Upper lobe of left lung (tissue), 6 donors: Measurements from ENCODE around the gene IFT27. TPM values are rescaled to one million over a fixed set of nuclear protein-coding genes. Genes with fewer than 3 reads are reported as not detected.
A peak's percentile ranks its signal among the peaks of the same experiment; 100 is the strongest.
"Not testable (repeated sequence)": the region's sequence is repeated elsewhere in the genome, so short reads cannot be mapped to it uniquely, and the experiment has no call there.

ENCODE experiments used
- ATAC-seq, 2 donors: fragments of 200-7000 bp; cut with Tn5 transposase; one replicate each; pipeline ENCODE4 v1.9.1; 2022; ENCODE audit warnings: mild to moderate bottlenecking in 2 of 2, moderate library complexity in 2 of 2; ENCODE audit not compliant: low FRiP score in 2 of 2
- DNase-seq, 2 donors: peaks; one replicate each; pipeline ENCODE4 v3.0.0-alpha.2; 2019 to 2020
- H3K27ac ChIP-seq, 4 donors: fragments of 200-600 bp; sonication (generic); one replicate each; pipeline ENCODE4 v1.5.1; 2016 to 2019
- H3K27me3 ChIP-seq, 4 donors: fragments of 200-600 bp; sonication (generic); one replicate each; pipeline ENCODE4 v1.5.1; 2017 to 2019
- H3K36me3 ChIP-seq, 4 donors: fragments of 200-600 bp; sonication (generic); one replicate each; pipeline ENCODE4 v1.5.1; 2016 to 2019
- H3K4me1 ChIP-seq, 4 donors: fragments of 200-600 bp; sonication (generic); one replicate each; pipeline ENCODE4 v1.5.1; 2018 to 2019
- H3K4me3 ChIP-seq, 4 donors: fragments of 200-600 bp; sonication (generic); one replicate each; pipeline ENCODE4 v1.5.1; 2017 to 2019; ENCODE audit warnings: mild to moderate bottlenecking in 2 of 4, moderate library complexity in 1 of 4
- H3K9me3 ChIP-seq, 4 donors: fragments of 200-600 bp; sonication (generic); one replicate each; pipeline ENCODE4 v1.5.1; 2018 to 2019
- EP300 ChIP-seq, 4 donors: sonication (generic); formaldehyde crosslinking; IDR thresholded peaks; one replicate each; pipeline ENCODE4 v1.5.1; 2017; ENCODE audit warnings: antibody characterized with exemption in 4 of 4, control low read depth in 2 of 4
- POLR2A ChIP-seq, 4 donors: fragments of 450-650 bp; IDR thresholded peaks; one replicate each; pipeline ENCODE4 v1.5.1; 2016 to 2017; ENCODE audit warnings: antibody characterized with exemption in 4 of 4, mild to moderate bottlenecking in 2 of 4
- POLR2AphosphoS5 ChIP-seq, 2 donors: sonication (generic); formaldehyde crosslinking; IDR thresholded peaks; one replicate each; pipeline ENCODE4 v1.5.1; 2017; ENCODE audit warnings: antibody characterized with exemption in 2 of 2
- WGBS, 2 donors: methylation state at CpG; one replicate each; pipeline ENCODE4 v1.1.5; 2017 to 2018; 5-methylcytosine and 5-hydroxymethylcytosine counted together
- total RNA-seq, 6 donors: library from RNA; depleted of rRNA in 4 of 6; stranded (reverse); fragments of >200 nt in 4 of 6; gene quantifications; one replicate each; pipeline versions ENCODE4 v1.1.0 to v1.2.1, GENCODE V29; 2016 to 2021
- TF ChIP-seq, protein P1 (sequence below), 6 experiments: fragments of 450-650 bp in 4 of 6; fragments of 200-600 bp in 2 of 6; sonication (generic) in 2 of 6; IDR thresholded peaks; one replicate each; pipeline ENCODE4 v1.5.1; 2016 to 2019; ENCODE audit warnings: antibody characterized with exemption in 6 of 6
- donor health status: DM: no; HTN: no; CAD: no; lungs with moderate emphysema.
- donor health status: DM: no; HTN: yes; CAD: no; lungs with severe emphysema.

IFT27 gene
- total RNA-seq, 6 donors from 2014 or later = 12.6 to 43.0 (median 27.4) TPM

DNA sequence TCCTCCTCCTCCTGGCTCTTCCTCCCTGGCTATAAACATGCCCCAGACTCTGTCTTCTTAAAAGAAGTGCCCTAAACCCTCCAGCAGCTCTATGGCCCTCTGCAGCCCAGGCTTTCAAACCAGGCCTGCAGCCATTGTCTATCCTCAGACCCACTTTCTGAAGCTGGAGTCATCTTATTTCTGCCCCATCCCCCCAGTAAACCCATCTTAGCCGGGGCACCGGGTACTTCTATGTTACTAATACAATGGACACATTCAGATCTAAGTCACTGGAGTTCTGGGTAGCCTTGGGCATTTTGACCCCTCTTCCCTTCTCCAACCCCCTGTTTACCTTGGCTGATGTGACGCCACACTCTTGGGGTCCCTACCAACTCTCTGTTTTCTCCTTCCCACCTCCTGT, 42.6 kb downstream of the IFT27 start:
- 71 to 78% methylated on average over 3 of the region's 3 CpGs for WGBS, 2 donors
- H3K9me3 ChIP-seq = no peaks in the 10 kb centered on the region
- no peaks in the 10 kb centered on the region for H3K4me1 ChIP-seq
- H3K36me3 ChIP-seq = no peaks in the 10 kb centered on the region
- DNase-seq = no peak
- H3K27me3 ChIP-seq = no peaks in the 10 kb centered on the region
- TF ChIP-seq POLR2A (IDR thresholded peaks at IDR 0.05) (no peak), EP300 (IDR thresholded peaks at IDR 0.05) (no peak), POLR2AphosphoS5 (IDR thresholded peaks at IDR 0.05) (no peak)
- TF ChIP-seq, protein P1, sequence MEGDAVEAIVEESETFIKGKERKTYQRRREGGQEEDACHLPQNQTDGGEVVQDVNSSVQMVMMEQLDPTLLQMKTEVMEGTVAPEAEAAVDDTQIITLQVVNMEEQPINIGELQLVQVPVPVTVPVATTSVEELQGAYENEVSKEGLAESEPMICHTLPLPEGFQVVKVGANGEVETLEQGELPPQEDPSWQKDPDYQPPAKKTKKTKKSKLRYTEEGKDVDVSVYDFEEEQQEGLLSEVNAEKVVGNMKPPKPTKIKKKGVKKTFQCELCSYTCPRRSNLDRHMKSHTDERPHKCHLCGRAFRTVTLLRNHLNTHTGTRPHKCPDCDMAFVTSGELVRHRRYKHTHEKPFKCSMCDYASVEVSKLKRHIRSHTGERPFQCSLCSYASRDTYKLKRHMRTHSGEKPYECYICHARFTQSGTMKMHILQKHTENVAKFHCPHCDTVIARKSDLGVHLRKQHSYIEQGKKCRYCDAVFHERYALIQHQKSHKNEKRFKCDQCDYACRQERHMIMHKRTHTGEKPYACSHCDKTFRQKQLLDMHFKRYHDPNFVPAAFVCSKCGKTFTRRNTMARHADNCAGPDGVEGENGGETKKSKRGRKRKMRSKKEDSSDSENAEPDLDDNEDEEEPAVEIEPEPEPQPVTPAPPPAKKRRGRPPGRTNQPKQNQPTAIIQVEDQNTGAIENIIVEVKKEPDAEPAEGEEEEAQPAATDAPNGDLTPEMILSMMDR (IDR thresholded peaks at IDR 0.05) = no peak
- no peak for ATAC-seq
- H3K4me3 ChIP-seq = no peak overlapping the region
- H3K27ac ChIP-seq = no peak overlapping the region

DNA sequence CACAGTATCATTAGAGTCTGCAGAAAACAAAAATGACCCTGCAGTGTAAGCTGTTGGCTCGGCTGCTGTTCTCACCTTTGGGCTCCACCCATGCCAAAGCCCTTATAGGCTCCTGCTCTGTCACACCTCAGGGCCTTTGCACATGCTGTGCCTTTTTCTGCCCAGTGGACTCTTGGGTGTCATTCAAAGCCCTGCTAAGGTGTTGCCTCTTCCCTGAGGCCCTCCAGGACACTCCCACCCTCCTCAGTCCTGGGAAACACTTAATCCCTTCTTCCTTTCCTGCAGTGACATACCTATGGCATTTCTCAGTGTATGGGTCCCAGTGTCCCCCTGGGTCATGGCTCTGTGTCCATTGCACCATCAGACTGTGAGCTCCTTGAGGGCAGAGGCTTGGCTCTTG, 43.3 kb downstream of the IFT27 start:
- ATAC-seq = no peak
- TF ChIP-seq POLR2A (IDR thresholded peaks at IDR 0.05) (no peak), POLR2AphosphoS5 (IDR thresholded peaks at IDR 0.05) (no peak), EP300 (IDR thresholded peaks at IDR 0.05) (no peak)
- TF ChIP-seq, protein P1 (IDR thresholded peaks at IDR 0.05) = no peak
- no peak for DNase-seq

DNA sequence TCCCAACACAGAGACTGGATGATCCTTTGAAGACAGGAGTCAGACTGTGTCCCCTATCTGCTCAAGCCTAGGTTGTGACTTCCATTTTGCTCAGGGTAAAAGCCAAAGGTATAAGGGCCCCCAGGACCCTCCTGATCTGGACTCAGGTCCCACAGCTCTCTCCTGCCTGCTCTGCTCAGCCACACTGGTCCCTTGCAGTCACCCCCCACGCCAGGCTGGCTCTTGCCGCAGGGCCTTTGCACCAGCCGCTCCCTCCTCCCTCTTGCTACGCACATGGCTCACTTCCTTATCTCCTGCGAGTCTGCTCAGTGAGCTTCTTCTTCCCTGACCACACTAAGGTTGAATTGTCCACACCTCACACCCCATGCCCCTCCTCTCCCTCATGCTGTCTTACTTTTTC, 44.0 kb downstream of the IFT27 start:
- Histone ChIP-seq H3K27me3 (no peaks in the 10 kb centered on the region), H3K4me1 (no peaks in the 10 kb centered on the region), H3K27ac (no peak overlapping the region), H3K36me3 (no peaks in the 10 kb centered on the region), H3K4me3 (no peak overlapping the region), H3K9me3 (no peaks in the 10 kb centered on the region)
- WGBS, 2 donors = 74 to 76% methylated on average over 5 of the region's 5 CpGs
- peak in 1 of 2 donors; percentile 37 for DNase-seq
- ATAC-seq = no peak
- TF ChIP-seq, protein P1 (IDR thresholded peaks at IDR 0.05) = no peak
- TF ChIP-seq POLR2AphosphoS5 (IDR thresholded peaks at IDR 0.05) = no peak
- no peak for TF ChIP-seq POLR2A (IDR thresholded peaks at IDR 0.05)
- TF ChIP-seq EP300 (IDR thresholded peaks at IDR 0.05) = no peak

More for the DNA sequence above, 43.3 kb downstream of the IFT27 start:
- Histone ChIP-seq H3K9me3 (no peaks in the 10 kb centered on the region), H3K27ac (no peak overlapping the region), H3K36me3 (no peaks in the 10 kb centered on the region), H3K4me1 (no peaks in the 10 kb centered on the region), H3K4me3 (no peak overlapping the region), H3K27me3 (no peaks in the 10 kb centered on the region)
- WGBS, 2 donors = 17 to 68% methylated on average over 1 of the region's 1 CpG

DNA sequence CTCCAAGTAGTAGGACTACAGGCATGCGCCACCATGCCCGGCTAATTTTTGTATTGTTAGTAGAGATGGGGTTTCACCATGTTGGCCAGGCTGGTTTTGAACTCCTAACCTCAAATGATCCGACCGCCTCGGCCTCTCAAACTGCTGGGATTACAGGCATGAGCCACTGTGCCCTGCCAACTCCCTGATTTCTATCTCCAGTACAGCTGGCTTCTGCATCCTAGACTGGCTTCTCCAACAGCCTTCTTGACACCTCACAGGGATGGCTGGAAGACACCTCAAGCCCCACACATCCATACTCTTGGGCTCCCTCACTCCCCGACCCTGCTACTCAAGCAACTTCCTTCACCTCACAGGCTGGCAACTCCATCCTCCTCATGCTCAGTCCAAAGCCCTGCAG, 44.6 kb downstream of the IFT27 start:
- not testable (repeated sequence) for ATAC-seq, H3K4me1 ChIP-seq, H3K9me3 ChIP-seq, H3K36me3 ChIP-seq, H3K27ac ChIP-seq, DNase-seq, H3K27me3 ChIP-seq, H3K4me3 ChIP-seq
- WGBS, 2 donors = 83 to 87% methylated on average over 6 of the region's 6 CpGs

DNA sequence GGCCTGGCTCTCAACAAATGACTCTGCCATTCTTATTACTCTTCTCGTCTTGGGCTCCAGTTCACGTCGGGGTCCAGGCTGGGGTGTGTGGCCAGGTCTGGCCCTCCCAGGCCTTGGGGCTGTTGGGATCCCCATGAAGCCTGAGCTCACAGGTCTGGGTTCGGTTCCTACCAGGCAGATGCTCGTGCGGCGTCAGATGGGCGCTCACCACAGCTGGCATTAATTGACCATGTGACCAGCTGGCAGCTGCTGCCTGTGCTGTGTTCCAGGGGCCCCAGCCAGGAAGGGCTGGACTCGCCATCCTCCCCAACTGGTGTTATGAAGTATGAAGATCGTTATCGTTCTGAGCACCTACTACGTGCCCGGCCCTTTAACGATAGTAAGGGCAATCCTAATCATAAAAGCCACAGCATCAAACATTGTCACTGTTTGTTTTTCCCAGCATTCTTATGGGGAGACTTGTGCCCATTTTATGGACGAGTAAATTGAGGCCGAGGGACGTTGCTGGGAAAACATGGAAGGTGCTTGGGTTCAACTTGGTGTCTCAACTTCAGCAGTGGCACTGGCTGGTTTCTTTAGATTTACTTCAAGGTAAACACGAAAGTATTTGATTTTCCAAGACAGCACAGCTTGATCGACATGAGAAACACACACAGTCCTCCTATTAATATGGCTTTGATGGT, 45.6 kb downstream of the IFT27 start:
- peak in 1 of 2 donors; percentile 46 for DNase-seq
- no peaks in the 10 kb centered on the region for H3K27me3 ChIP-seq

More for the DNA sequence above, 45.6 kb downstream of the IFT27 start:
- Histone ChIP-seq H3K36me3 (no peaks in the 10 kb centered on the region), H3K4me3 (no peak overlapping the region), H3K27ac (no peak overlapping the region), H3K4me1 (no peaks in the 10 kb centered on the region), H3K9me3 (no peaks in the 10 kb centered on the region)
- WGBS, 2 donors = 86 to 89% methylated on average over 15 to 19 of the region's 19 CpGs
- TF ChIP-seq EP300 (IDR thresholded peaks at IDR 0.05) (no peak), POLR2AphosphoS5 (IDR thresholded peaks at IDR 0.05) (no peak), POLR2A (IDR thresholded peaks at IDR 0.05) (no peak)
- TF ChIP-seq, protein P1 (IDR thresholded peaks at IDR 0.05) = no peak
- ATAC-seq = no peak
